GM08714 (cell line): ENCODE data around the gene DAG1.

Source experiments
- H3K4me3 ChIP-seq: fragments of 200-500 bp; sonication (Bioruptor generic); 2 replicates; pipeline ENCODE4 v1.5.1; 2014; ENCODE audit warnings: mild to moderate bottlenecking, low read length, inconsistent platforms
- ZNF274 ChIP-seq: IDR thresholded peaks from 2 replicates; pipeline ENCODE4 v1.6.1; 2012; ENCODE audit warnings: mild to moderate bottlenecking, low read depth, low read length

DAG1 gene

DNA sequence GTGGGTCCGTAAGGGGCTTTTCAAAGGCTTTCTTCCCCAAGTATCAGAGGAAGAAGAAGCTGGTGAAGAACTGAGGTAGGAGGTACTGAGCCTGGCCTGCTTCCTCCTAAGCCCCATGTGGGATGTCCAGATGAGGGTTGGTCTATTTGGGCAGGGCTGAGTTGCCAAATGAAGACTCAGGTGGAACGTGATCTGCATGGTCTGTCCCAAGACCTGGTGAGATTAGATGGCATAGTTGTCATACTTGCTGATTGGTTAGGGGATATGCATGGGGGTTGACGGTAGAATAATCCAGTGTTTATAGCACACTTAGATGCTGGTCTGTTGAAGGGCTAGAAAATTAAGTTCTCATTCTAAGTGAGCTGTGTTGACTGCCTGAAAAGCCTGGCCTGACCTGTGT, 47.9 kb downstream of the DAG1 start:
- no peak for TF ChIP-seq ZNF274
- H3K4me3 ChIP-seq, result no peak overlapping the region

- no peak overlapping the region for H3K4me3 ChIP-seq
- TF ChIP-seq ZNF274, result no peak
Observed at GRCh38 chr3:49518441-49518840, 48.4 kb downstream of the DAG1 start.

DNA sequence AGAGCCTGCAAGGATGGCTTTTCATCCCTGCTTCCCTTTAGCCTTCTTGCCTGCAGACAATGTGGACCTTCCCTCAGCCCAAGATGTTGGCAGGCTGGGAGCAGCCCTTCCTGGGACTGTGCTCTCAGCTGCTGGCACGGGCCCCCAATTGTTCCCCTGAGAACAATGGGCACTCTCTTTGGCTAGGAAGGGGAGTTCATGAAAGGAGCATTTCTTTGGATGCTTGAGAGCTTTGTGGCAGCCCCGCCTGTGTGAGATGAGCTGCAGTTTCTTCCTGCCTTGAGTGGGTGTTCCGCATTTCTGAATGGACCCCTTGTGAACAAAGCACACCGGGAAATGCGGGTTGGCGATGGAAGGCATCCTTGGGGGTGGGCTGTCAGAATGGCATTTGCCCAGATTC, 49.2 kb downstream of the DAG1 start:
- TF ChIP-seq ZNF274, result no peak
- no peak overlapping the region for H3K4me3 ChIP-seq

DNA sequence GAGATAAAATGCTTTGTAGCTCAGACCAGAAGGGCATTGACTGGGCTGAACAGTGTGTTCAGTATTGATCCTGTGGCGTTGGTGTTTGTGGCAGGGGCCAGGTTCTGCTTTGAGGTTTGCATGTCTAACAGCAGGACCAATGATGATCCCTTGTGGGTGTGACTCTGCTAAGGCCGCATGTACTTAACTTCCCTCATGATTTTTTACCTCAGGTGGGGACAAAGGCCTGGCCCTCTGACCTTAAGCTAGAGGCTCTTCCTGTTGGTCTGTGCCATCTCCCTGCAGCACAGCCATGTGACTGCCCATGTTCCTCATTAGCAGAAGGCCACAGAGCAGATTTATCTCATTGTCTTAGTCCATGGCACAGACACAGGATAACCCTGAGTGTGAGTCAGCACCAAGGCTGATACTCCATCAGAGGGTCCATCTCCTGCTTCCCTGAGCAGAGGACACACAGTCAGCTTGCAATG, 49.9 kb downstream of the DAG1 start:
- H3K4me3 ChIP-seq, result no peak overlapping the region
- no peak for TF ChIP-seq ZNF274

- no peak overlapping the region for H3K4me3 ChIP-seq
- TF ChIP-seq ZNF274, result no peak
Observed at GRCh38 chr3:49523756-49524747, 54.0 kb downstream of the DAG1 start.

- H3K4me3 ChIP-seq, result no peak overlapping the region
- TF ChIP-seq ZNF274, result no peak
Observed at GRCh38 chr3:49529567-49529966, 59.5 kb downstream of the DAG1 start.

- TF ChIP-seq ZNF274, result no peak
Observed at GRCh38 chr3:49530231-49530630, 60.2 kb downstream of the DAG1 start.

GRCh38 chr3:49530701-49531100, 60.6 kb downstream of the DAG1 start:
- no peak overlapping the region for H3K4me3 ChIP-seq
- no peak for TF ChIP-seq ZNF274

More at GRCh38 chr3:49530231-49530630, 60.2 kb downstream of the DAG1 start:
- H3K4me3 ChIP-seq, result no peak overlapping the region

- H3K4me3 ChIP-seq, result no peak overlapping the region
- TF ChIP-seq ZNF274, result no peak
Observed at GRCh38 chr3:49531218-49531617, 61.2 kb downstream of the DAG1 start.

GRCh38 chr3:49531715-49532114, 61.6 kb downstream of the DAG1 start:
- no peak overlapping the region for H3K4me3 ChIP-seq
- no peak for TF ChIP-seq ZNF274

DNA sequence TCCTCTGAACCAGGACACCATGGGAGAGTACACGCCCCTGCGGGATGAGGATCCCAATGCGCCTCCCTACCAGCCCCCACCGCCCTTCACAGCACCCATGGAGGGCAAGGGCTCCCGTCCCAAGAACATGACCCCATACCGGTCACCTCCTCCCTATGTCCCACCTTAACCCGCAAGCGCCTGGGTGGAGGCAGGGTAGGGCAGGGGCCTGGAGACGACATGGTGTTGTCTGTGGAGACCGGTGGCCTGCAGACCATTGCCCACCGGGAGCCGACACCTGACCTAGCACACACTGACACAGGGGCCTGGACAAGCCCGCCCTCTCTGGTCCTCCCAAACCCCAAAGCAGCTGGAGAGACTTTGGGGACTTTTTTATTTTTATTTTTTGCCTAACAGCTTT, 63.0 kb downstream of the DAG1 start:
- no peak for TF ChIP-seq ZNF274
- no peak overlapping the region for H3K4me3 ChIP-seq

GRCh38 chr3:49533786-49534519, 63.9 kb downstream of the DAG1 start:
- no peak for TF ChIP-seq ZNF274
- H3K4me3 ChIP-seq, result no peak overlapping the region

- no peak overlapping the region for H3K4me3 ChIP-seq
- no peak for TF ChIP-seq ZNF274
Observed at GRCh38 chr3:49534581-49535441, 64.7 kb downstream of the DAG1 start.

DNA sequence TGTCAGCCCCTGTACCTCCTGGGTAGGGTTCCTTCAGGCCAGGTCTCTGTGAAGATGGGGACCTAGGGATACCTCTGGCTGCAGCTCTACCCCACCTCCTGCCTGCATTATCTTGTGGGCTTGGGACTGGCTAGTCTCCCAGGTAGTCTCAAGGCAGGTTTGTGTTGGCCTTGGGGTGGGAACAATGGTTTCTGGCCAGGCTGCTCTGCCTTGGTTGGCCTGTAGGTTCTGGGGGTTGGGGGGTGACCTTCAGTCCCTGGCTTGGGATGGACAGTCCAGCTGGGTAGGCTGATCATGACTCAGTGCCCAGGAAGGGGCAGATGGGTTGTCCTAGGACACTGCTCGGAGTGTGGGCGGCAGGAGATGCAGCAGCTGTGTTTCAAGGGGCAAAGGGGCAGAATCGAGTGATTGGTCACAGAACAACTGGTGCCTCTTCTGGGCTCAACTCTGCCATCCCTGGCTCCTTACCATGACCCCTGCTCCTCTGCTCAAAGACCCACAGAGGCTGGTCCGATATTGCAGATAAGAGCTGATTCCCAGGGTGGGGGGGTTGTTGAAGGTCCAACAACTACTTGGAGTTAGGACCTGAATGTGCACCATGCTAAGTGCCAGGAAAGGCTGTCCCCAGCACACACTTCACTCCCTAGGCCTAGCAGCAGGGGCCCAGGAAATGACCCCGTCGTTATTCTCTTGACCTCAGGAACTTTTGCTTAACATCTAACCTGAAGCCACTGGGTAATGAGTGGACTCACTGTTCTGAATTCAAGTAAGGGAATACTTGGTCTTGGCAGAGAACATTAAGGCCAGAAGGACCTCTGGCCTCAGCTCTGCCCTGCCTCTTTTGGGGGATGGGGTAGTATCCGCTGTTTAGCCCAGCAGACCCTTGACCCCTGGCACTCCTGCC, 66.2 kb downstream of the DAG1 start:
- TF ChIP-seq ZNF274, result no peak
- no peak overlapping the region for H3K4me3 ChIP-seq
